GM12878 (cell line): ENCODE measurements around the gene TBC1D5. TPM values are rescaled to one million over a fixed set of nuclear protein-coding genes. Genes with fewer than 3 reads are reported as not detected.
A peak's percentile ranks its signal among the peaks of the same experiment; 100 is the strongest.

Experiments
- BCL3 ChIP-seq: IDR thresholded peaks from 2 replicates; pipeline ENCODE4 v1.6.1; 2011; ENCODE audit warnings: borderline replicate concordance, low read depth, mild to moderate bottlenecking, moderate library complexity, low read length; ENCODE audit not compliant: insufficient read depth, poor library complexity, severe bottlenecking
- CREB1 ChIP-seq: IDR thresholded peaks from 2 replicates; pipeline ENCODE4 v1.6.1; 2012; ENCODE audit warnings: low read depth, mild to moderate bottlenecking, inconsistent platforms
- EED ChIP-seq: sonication (generic); IDR thresholded peaks from 2 replicates; pipeline ENCODE4 v1.6.1; 2016; ENCODE audit warnings: antibody characterized with exemption, low read depth
- IKZF1 ChIP-seq: fragments of 450-650 bp; conservative IDR thresholded peaks from 2 replicates; pipeline ENCODE4 v1.6.1; 2017; ENCODE audit warnings: antibody characterized with exemption, mild to moderate bottlenecking
- JUNB ChIP-seq: IDR thresholded peaks from 2 replicates; pipeline ENCODE4 v1.6.1; 2016; ENCODE audit warnings: antibody characterized with exemption, mild to moderate bottlenecking
- MEF2A ChIP-seq: IDR thresholded peaks from 2 replicates; pipeline ENCODE4 v1.6.1; 2011; ENCODE audit warnings: low read depth, mild to moderate bottlenecking, low read length, moderate library complexity; ENCODE audit not compliant: insufficient read depth
- MTA3 ChIP-seq: IDR thresholded peaks from 2 replicates; pipeline ENCODE4 v1.6.1; 2012; ENCODE audit warnings: low read length, inconsistent platforms, borderline replicate concordance
- NFXL1 ChIP-seq: fragments of 450-650 bp; IDR thresholded peaks from 2 replicates; pipeline ENCODE4 v1.6.1; 2017; ENCODE audit warnings: antibody characterized with exemption, mild to moderate bottlenecking, borderline replicate concordance
- NR2C2 ChIP-seq: IDR thresholded peaks from 2 replicates; pipeline ENCODE4 v1.6.1; 2011; ENCODE audit warnings: borderline replicate concordance, low read depth; ENCODE audit not compliant: control insufficient read depth, insufficient read length
- POLR2AphosphoS2 ChIP-seq: IDR thresholded peaks from 2 replicates; pipeline ENCODE4 v1.6.1; 2011; ENCODE audit warnings: low read depth, mild to moderate bottlenecking, low read length, improper control_type of control experiment, moderate library complexity
- RCOR1 ChIP-seq: conservative IDR thresholded peaks from 2 replicates; pipeline ENCODE4 v1.6.1; 2012; ENCODE audit warnings: low read depth, low read length, improper control_type of control experiment
- SIX5 ChIP-seq: IDR thresholded peaks from 2 replicates; pipeline ENCODE4 v1.6.1; 2011; ENCODE audit warnings: mild to moderate bottlenecking, low read depth, low read length, moderate library complexity; ENCODE audit not compliant: severe bottlenecking
- SRF ChIP-seq, 2 experiments: IDR thresholded peaks; 2 replicates each; pipeline ENCODE4 v1.6.1; 2011; ENCODE audit warnings: low read depth in 2 of 2, low read length in 2 of 2, mild to moderate bottlenecking in 1 of 2, moderate library complexity in 1 of 2
- STAT1 ChIP-seq: fragments of 450-650 bp; conservative IDR thresholded peaks from 2 replicates; pipeline ENCODE4 v1.6.1; 2014; ENCODE audit warnings: antibody characterized with exemption, mild to moderate bottlenecking
- SUZ12 ChIP-seq: fragments of 200-600 bp; sonication (generic); IDR thresholded peaks from one replicate; pipeline ENCODE4 v1.6.1; 2018; ENCODE audit warnings: antibody characterized with exemption, mild to moderate bottlenecking; ENCODE audit not compliant: unreplicated experiment
- YY1 ChIP-seq: IDR thresholded peaks from 2 replicates; pipeline ENCODE4 v1.6.1; 2011; ENCODE audit warnings: low read depth, mild to moderate bottlenecking, low read length
- ZNF207 ChIP-seq: fragments of 450-650 bp; IDR thresholded peaks from 2 replicates; pipeline ENCODE4 v1.6.1; 2014; ENCODE audit warnings: antibody characterized with exemption, mild to moderate bottlenecking, borderline replicate concordance
- polyA plus RNA-seq, 11 experiments: library from polyadenylated mRNA; depleted of rRNA in 4 of 11; unstranded in 6 of 11; stranded (reverse) in 5 of 11; fragments of >200 nt; fragmentation: Nextera tagmentation in 4 of 11; fragmentation: Illumina TruSeq in 1 of 11; extraction: Ambion mirVana in 4 of 11; extraction: Trizol in 1 of 11; gene quantifications; 1 replicate in 1 of 11; 2 replicates in 10 of 11; pipeline versions ENCODE4 v1.2.1 to v1.2.3, GENCODE V29; 2011 to 2016; ENCODE audit warnings: inconsistent platforms in 2 of 11, missing spikeins in 2 of 11, low read depth in 1 of 11
- total RNA-seq, 4 experiments: library from RNA; depleted of rRNA in 3 of 4; stranded (reverse); fragments of >200 nt in 3 of 4; fragmentation: Illumina TruSeq in 1 of 4; extraction: Trizol in 1 of 4; gene quantifications; 2 replicates each; pipeline versions ENCODE4 v1.2.1 to v1.2.3, GENCODE V29; 2013 to 2021
- TF ChIP-seq, protein P1 (sequence below): fragments of 450-650 bp; IDR thresholded peaks from 2 replicates; pipeline ENCODE4 v1.6.1; 2016; ENCODE audit warnings: mild to moderate bottlenecking
- TF ChIP-seq, protein P2 (sequence below): fragments of 450-650 bp; IDR thresholded peaks from 2 replicates; pipeline ENCODE4 v1.6.1; 2017; ENCODE audit warnings: mild to moderate bottlenecking, moderate library complexity

Gene TBC1D5
- total and polyA plus RNA-seq, 10 of the 15 experiments (the other 5 are each of a cell fraction or from before 2014, with no cell fraction given) = 5.5 to 61.0 (median 43.8) TPM

DNA sequence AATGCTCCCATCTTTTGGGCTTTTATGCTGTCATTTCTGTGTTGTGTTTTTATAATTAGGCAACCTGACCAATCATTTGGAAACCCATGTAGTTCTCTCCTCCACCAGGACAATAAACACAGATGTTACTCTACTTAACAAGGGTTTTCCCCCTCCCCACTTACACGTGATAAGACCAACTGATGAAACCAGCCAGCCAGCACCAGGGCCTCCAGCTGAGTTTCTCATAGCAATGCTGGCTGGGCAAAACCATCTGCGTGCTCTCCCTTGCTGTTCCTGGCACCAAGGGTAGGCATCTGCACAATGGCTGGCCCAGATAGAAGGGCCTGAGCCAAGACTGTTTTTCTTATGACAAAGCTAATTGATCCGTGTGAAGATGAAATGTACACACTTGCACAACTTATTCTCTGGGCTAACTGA, 547.2 kb downstream of the TBC1D5 start (continued):
- TF ChIP-seq NR2C2 (no peak), NFXL1 (peak; percentile 64; the same call in 1 of the 2 replicates), SIX5 (no peak), SRF (IDR thresholded peaks at IDR 0.05; ENCODE audit: low read depth in 2 of 2, low read length in 2 of 2) (no peak), SUZ12 (no peak), YY1 (peak; percentile 55), IKZF1 (peak; percentile 85), RCOR1 (0 out of 2 replicates have a peak, but pooled peaks have one; percentile 46), POLR2AphosphoS2 (no peak), BCL3 (peak; percentile 94), STAT1 (no peak), CREB1 (peak; percentile 48; the same call in 1 of the 2 replicates), EED (peak; percentile 85), MEF2A (peak; percentile 70), ZNF207 (no peak), JUNB (peak; percentile 87), MTA3 (peak; percentile 89; the same call in 1 of the 2 replicates)
- TF ChIP-seq, protein P1, sequence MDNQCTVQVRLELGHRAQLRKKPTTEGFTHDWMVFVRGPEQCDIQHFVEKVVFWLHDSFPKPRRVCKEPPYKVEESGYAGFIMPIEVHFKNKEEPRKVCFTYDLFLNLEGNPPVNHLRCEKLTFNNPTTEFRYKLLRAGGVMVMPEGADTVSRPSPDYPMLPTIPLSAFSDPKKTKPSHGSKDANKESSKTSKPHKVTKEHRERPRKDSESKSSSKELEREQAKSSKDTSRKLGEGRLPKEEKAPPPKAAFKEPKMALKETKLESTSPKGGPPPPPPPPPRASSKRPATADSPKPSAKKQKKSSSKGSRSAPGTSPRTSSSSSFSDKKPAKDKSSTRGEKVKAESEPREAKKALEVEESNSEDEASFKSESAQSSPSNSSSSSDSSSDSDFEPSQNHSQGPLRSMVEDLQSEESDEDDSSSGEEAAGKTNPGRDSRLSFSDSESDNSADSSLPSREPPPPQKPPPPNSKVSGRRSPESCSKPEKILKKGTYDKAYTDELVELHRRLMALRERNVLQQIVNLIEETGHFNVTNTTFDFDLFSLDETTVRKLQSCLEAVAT = no peak; the same call in 1 of the 2 replicates
- TF ChIP-seq, protein P2, sequence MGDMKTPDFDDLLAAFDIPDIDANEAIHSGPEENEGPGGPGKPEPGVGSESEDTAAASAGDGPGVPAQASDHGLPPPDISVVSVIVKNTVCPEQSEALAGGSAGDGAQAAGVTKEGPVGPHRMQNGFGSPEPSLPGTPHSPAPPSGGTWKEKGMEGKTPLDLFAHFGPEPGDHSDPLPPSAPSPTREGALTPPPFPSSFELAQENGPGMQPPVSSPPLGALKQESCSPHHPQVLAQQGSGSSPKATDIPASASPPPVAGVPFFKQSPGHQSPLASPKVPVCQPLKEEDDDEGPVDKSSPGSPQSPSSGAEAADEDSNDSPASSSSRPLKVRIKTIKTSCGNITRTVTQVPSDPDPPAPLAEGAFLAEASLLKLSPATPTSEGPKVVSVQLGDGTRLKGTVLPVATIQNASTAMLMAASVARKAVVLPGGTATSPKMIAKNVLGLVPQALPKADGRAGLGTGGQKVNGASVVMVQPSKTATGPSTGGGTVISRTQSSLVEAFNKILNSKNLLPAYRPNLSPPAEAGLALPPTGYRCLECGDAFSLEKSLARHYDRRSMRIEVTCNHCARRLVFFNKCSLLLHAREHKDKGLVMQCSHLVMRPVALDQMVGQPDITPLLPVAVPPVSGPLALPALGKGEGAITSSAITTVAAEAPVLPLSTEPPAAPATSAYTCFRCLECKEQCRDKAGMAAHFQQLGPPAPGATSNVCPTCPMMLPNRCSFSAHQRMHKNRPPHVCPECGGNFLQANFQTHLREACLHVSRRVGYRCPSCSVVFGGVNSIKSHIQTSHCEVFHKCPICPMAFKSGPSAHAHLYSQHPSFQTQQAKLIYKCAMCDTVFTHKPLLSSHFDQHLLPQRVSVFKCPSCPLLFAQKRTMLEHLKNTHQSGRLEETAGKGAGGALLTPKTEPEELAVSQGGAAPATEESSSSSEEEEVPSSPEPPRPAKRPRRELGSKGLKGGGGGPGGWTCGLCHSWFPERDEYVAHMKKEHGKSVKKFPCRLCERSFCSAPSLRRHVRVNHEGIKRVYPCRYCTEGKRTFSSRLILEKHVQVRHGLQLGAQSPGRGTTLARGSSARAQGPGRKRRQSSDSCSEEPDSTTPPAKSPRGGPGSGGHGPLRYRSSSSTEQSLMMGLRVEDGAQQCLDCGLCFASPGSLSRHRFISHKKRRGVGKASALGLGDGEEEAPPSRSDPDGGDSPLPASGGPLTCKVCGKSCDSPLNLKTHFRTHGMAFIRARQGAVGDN = peak; percentile 69
